ENCODE data around the gene TCP10L.

- TF ChIP-seq CTCF (IDR thresholded peaks at IDR 0.05) (no peak), POLR2A (IDR thresholded peaks at IDR 0.05) (no peak), EP300 (IDR thresholded peaks at IDR 0.05) (no peak)
Measured at GRCh38 chr21:32548978-32549377, 36.3 kb downstream of the TCP10L start.

Measured in tibial nerve (tissue), 4 donors.